AG09319 (cell line): ENCODE data around the gene ZDHHC3.

ENCODE experiments used
- DNase-seq: peaks from one replicate; pipeline ENCODE4 v3.0.0-alpha.2; 2010; ENCODE audit warnings: low read depth; ENCODE audit errors: extremely low read depth
- TF ChIP-seq, protein P1 (sequence below): IDR thresholded peaks from 2 replicates; pipeline ENCODE4 v1.5.1; 2011; ENCODE audit warnings: low read depth, mild to moderate bottlenecking, inconsistent platforms, low read length, moderate library complexity

The ZDHHC3 gene

DNA sequence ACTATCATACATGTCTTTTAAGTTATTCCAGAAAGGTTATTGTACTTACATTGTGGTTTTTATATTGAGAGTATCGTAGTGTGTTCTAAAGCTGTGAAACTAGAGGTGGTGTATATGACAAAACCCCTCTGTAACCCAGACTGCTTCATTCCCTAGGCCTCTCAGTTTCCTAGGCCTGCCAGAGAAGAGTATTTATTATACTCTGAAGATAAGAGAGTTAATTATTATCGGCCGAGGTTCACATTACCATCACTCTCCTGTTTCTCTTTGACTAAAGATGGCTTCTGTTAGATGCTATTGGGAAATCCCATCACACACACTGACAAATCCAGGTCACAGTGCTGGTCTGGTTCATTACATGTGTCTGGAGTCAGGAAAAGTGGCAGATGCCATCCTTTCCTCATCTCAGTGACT is 20.6 kb upstream of the ZDHHC3 start:
- TF ChIP-seq, protein P1, sequence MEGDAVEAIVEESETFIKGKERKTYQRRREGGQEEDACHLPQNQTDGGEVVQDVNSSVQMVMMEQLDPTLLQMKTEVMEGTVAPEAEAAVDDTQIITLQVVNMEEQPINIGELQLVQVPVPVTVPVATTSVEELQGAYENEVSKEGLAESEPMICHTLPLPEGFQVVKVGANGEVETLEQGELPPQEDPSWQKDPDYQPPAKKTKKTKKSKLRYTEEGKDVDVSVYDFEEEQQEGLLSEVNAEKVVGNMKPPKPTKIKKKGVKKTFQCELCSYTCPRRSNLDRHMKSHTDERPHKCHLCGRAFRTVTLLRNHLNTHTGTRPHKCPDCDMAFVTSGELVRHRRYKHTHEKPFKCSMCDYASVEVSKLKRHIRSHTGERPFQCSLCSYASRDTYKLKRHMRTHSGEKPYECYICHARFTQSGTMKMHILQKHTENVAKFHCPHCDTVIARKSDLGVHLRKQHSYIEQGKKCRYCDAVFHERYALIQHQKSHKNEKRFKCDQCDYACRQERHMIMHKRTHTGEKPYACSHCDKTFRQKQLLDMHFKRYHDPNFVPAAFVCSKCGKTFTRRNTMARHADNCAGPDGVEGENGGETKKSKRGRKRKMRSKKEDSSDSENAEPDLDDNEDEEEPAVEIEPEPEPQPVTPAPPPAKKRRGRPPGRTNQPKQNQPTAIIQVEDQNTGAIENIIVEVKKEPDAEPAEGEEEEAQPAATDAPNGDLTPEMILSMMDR: no peak
- DNase-seq: no peak

DNA sequence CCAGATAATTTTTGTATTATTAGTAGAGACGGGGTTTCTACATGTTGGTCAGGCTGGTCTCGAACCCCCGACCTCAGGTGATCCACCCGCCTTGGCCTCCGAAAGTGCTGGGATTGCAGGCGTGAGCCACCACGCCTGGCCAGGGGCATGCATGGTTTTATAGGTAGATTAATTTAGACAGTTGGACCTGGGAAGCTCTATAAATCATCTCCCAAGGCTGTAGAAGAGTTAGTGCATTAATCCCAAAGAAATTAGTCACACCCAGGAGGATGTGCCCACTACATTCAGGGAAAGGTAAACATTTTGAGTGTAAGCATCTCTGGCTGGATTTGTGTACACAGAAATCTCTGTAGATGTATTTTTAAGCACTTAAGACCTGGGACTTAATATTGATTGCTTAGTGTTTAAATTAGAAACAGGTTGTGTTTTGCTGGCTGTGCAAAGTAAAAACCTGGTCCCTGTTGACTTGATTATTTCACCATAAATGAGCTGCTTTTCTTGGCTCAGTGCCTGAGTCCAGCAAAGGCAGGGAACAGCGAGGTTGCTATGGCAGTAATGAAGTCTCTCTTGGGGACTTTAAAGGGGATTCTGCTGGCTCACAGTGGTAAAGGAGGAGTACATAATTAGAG is 19.3 kb upstream of the ZDHHC3 start:
- TF ChIP-seq, protein P1: no peak
- peak; percentile 81 for DNase-seq

DNA sequence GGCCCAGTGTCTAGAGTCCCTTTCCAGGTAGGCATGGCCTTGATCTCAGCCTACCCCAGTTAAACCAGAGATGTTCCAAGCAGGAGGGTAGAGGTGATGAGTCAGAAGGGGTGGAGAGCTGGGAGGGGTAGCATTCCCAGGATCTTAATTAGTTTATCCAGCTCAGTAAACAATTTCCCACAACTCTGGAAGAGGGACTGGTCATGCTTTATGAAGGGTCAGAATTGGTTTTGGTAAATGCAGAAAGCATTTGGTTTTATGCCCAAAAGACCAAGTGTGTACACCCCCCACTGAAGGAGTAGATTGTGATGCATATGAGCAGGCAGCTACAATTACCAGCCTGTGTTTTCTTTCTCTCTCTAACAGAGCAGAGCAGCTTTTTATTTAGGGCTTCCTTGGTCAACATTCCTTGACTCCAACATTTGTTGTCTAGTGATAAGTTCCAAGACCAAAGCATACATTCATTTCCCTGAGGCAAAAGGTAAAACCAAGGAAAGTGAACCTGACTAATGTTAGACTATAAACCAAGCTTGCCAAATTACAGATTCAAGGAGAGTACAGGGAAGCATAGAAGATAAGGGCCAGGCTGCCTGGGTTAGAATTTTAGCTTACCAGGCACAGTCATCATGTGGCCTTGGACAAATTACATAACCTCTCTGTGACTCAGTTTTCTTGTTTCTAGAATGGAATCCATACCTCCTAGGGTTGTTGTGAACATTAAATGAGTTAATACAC is 17.7 kb upstream of the ZDHHC3 start:
- TF ChIP-seq, protein P1: no peak
- DNase-seq: peak; percentile 85

DNA sequence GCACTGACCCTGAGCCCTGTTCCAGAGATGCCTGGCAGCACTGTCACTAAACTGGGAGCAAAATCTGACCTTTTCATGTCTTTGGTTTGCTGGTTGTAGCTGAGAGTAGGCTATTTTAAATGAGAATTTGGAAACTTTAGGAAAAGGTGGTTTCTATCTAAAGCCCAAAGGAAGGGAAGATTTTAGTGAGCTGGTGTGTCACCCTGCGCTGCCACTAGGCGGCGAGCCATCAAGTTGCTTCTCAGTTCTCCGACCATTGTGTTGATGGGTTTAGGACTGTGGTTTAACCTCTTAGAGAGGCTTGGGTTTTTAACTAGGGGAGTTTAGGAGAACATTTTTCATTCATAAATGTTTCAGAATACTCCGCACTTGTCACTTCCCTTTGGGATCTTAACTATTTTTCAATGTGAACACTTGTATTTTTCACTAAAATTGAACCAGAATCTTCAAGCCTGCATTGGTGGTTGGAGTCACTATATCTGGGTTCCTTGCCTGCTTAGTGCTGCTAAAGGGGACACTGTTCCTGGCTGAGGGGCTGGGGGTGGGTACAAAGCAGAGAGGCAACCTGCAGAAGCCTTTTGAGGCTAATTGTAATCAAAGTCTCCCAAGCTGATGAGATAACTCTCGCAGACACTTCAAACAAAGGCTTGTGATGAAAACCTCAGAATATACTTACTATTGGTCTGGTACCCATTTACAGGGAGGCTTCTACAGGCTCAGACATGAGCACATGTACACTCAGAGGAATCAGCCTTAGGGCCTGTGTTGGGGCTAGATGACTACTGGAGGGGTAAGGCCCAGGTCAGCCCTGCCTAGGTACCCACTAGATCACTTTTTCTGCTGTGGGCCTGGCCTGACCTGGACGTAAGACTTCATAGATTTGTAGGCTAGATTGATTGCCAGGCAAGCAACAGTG is 16.8 kb upstream of the ZDHHC3 start:
- TF ChIP-seq, protein P1: peak; percentile 58
- no peak for DNase-seq

DNA sequence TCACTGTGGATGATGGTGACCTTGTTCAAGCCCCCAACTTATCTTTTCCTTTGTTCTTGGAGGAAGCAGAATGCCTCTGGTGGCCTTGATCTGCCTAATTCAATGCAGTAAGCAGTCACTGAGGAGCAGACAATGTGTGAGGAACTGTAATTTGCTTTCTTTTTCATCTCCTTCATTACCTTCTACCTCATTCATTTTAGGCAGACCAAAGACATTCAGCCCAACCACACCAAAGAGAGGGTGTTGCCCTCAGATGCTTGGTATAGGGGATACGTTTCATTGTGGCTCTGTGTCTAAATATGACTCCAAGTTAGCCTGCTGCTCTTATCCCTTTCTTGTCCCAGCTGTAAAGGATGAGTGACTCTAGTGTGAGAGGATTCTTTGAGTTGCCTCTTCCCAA is 15.4 kb upstream of the ZDHHC3 start:
- TF ChIP-seq, protein P1: no peak
- DNase-seq: no peak

DNA sequence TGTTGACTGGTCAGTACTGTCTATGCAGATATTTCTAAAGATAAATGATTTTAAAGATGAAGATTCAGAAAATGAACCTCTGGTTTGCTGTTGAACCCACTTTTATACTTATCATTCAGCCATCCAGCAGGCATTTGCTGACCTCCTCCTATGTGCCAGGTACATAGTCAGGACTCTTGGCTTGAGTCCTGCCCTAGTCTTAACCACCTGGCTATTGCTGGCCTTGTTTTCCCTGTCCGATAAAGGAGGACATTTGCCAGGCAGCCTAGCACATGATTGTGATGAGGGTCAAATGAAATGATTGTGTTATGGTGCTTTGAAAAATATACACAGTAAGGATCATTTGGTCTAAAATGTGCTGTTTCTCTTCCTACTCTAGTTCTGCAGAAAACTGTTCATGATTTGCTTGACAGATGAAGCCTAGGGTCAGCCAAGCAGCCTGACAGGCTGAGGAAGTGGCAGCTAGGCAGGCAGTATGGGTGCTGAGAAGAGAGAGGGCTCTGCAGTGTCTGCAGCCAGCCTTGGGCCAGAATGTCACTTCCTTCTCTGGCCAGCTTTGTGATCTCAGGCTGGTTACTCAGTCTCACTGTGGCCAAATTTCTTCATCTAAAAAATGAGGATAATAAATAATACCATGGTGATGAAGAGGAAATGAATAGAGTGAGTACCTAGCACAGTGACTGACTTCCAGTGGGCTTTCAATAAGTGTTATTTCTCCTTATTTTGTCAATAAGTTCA is 13.8 kb upstream of the ZDHHC3 start:
- TF ChIP-seq, protein P1: no peak
- DNase-seq: no peak
